ENCODE results near the gene KLK2.

Gene KLK2

DNA sequence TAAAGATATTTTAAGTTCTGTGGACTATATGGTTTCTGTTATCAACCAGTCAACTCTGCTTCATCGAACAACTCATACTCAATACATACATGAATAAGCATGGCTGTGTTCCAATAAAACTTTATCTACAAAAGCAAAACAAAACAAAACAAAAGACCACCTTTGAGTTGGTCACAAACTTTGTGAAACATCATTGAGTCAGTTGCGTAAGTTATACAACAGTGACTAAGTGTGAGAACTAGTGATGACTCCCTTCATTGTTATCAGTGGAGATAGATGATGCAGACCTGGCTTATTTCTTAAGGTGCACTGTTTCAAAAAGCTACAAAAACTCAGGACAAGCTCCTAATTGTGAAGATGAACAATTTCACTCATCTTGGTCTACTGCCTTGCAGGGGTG is 52.5 kb downstream of the KLK2 start:
- DNase-seq = no peak

GRCh38 chr19:50926144-50926543 is 52.9 kb downstream of the KLK2 start:
- DNase-seq = no peak

DNA sequence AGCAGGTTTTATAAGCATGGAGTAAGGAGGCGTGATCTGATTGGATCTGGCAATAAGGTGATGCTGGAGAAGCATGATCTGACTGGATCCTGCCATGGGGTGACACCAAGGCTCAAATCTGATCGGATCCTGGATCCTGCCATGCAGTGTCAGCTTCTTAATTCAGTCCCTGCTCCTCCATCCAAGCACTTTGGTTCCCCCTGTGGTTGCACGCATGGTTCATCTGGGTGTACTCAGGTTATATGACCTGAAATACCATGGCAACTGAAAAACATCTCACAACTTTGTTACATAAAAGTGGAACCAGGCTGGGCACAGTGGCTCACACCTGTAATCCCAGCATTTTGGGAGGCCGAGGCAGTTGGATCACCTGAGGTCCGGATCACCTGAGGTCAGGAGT is 55.6 kb downstream of the KLK2 start:
- no peak for DNase-seq
